K562 (cell line): ENCODE measurements around the gene TENT4B. TPM values are rescaled to one million over a fixed set of nuclear protein-coding genes. Genes with fewer than 3 reads are reported as not detected.
A peak's percentile ranks its signal among the peaks of the same experiment; 100 is the strongest.

Experiments
- ATF1 ChIP-seq, 2 experiments: fragments of 450-650 bp in 1 of 2; IDR thresholded peaks; 2 replicates each; pipeline ENCODE4 v1.6.1; 2016; ENCODE audit warnings: missing compliant biosample characterization in 1 of 2, missing genetic modification characterization in 1 of 2
- CAMTA2 ChIP-seq: fragments of 250-450 bp; sonication (Bioruptor Pico); conservative IDR thresholded peaks from 2 replicates; pipeline ENCODE4 v1.5.1; 2022
- HDGF ChIP-seq: fragments of 450-650 bp; IDR thresholded peaks from 2 replicates; pipeline ENCODE4 v1.6.1; 2016
- HIVEP1 ChIP-seq: fragments of 250-450 bp; sonication (Bioruptor Pico); IDR thresholded peaks from 2 replicates; pipeline ENCODE4 v1.4.0; 2020; ENCODE audit warnings: mild to moderate bottlenecking
- MAFG ChIP-seq: fragments of 450-650 bp; conservative IDR thresholded peaks from 2 replicates; pipeline ENCODE4 v1.6.1; 2016; ENCODE audit warnings: missing genetic modification characterization, missing compliant biosample characterization
- MEF2D ChIP-seq: conservative IDR thresholded peaks from 2 replicates; pipeline ENCODE4 v1.6.1; 2016; ENCODE audit warnings: low read depth, missing genetic modification characterization, missing compliant biosample characterization
- NR2C1 ChIP-seq, 2 experiments: fragments of 450-650 bp; IDR thresholded peaks; 2 replicates each; pipeline ENCODE4 v1.6.1; 2017; ENCODE audit warnings: mild to moderate bottlenecking in 2 of 2, antibody characterized with exemption in 1 of 2, inconsistent platforms in 1 of 2, missing compliant biosample characterization in 1 of 2, missing genetic modification characterization in 1 of 2
- POLR3G ChIP-seq: IDR thresholded peaks from 2 replicates; pipeline ENCODE4 v1.6.1; 2011; ENCODE audit not compliant: insufficient read length, insufficient replicate concordance; ENCODE audit errors: extremely low read depth
- SETDB1 ChIP-seq: IDR thresholded peaks from one replicate; pipeline ENCODE4 v1.6.1; 2012; ENCODE audit warnings: low read length, control low read depth, inconsistent platforms
- SRSF9 ChIP-seq: fragments of 200-400 bp; formaldehyde crosslinking; IDR thresholded peaks from 2 replicates; pipeline ENCODE4 v1.6.1; 2017; ENCODE audit warnings: low read depth, low read length, borderline replicate concordance
- TAF15 ChIP-seq: fragments of 200-400 bp; formaldehyde crosslinking; IDR thresholded peaks from 2 replicates; pipeline ENCODE4 v1.6.1; 2017; ENCODE audit warnings: mild to moderate bottlenecking, low read depth, low read length, moderate library complexity
- TAF7 ChIP-seq: fragments of 450-650 bp; IDR thresholded peaks from 2 replicates; pipeline ENCODE4 v1.6.1; 2016; ENCODE audit warnings: missing genetic modification characterization, missing compliant biosample characterization
- YBX1 ChIP-seq: fragments of 450-650 bp; IDR thresholded peaks from 2 replicates; pipeline ENCODE4 v1.7.1; 2016; ENCODE audit warnings: mild to moderate bottlenecking
- ZKSCAN8 ChIP-seq: fragments of 200-800 bp; sonication (Bioruptor generic); IDR thresholded peaks from 2 replicates; pipeline ENCODE4 v1.6.1; 2016; ENCODE audit warnings: missing genetic modification characterization, missing compliant biosample characterization
- ZNF121 ChIP-seq: sonication (generic); formaldehyde crosslinking; conservative IDR thresholded peaks from 2 replicates; pipeline ENCODE4 v1.8.0; 2022; ENCODE audit warnings: missing genetic modification reagents
- ZNF217 ChIP-seq: sonication (generic); formaldehyde crosslinking; IDR thresholded peaks from 2 replicates; pipeline ENCODE4 v1.8.0; 2022; ENCODE audit warnings: mild to moderate bottlenecking, missing genetic modification reagents
- ZNF324 ChIP-seq: fragments of 250-450 bp; sonication (Bioruptor Pico); IDR thresholded peaks from 2 replicates; pipeline ENCODE4 v1.4.0; 2020; ENCODE audit warnings: mild to moderate bottlenecking
- ZNF436 ChIP-seq: fragments of 250-450, 450-650 bp; sonication (Bioruptor Pico); formaldehyde crosslinking; IDR thresholded peaks from 2 replicates; pipeline ENCODE4 v1.7.0; 2020; ENCODE audit warnings: mild to moderate bottlenecking
- ZNF79 ChIP-seq: fragments of 250-450 bp; sonication (Bioruptor Pico); IDR thresholded peaks from 2 replicates; pipeline ENCODE4 v1.4.0; 2020; ENCODE audit warnings: low read depth, mild to moderate bottlenecking, moderate library complexity
- polyA plus RNA-seq, 8 experiments: library from polyadenylated mRNA; depleted of rRNA in 4 of 8; stranded (reverse) in 5 of 8; unstranded in 3 of 8; fragments of >200 nt; fragmentation: Nextera tagmentation in 2 of 8; fragmentation: Illumina TruSeq in 1 of 8; extraction: Ambion mirVana in 2 of 8; extraction: Trizol in 1 of 8; gene quantifications; 2 replicates each; pipeline versions ENCODE4 v1.2.1 to v1.2.3, GENCODE V29; 2011 to 2014; ENCODE audit warnings: inconsistent platforms in 1 of 8, missing spikeins in 1 of 8
- total RNA-seq, 7 experiments: library from RNA; depleted of rRNA in 6 of 7; stranded (reverse); fragments of >200 nt in 6 of 7; fragmentation: Illumina TruSeq in 2 of 7; extraction: Trizol in 2 of 7; gene quantifications; 2 replicates each; pipeline versions ENCODE4 v1.2.1 to v1.2.3, GENCODE V29; 2011 to 2021; ENCODE audit warnings: low replicate concordance in 1 of 7
- TF ChIP-seq, protein P1 (sequence below): fragments of 250-450 bp; sonication (Bioruptor Pico); IDR thresholded peaks from 2 replicates; pipeline ENCODE4 v1.8.0; 2022; ENCODE audit warnings: inconsistent platforms
- TF ChIP-seq, protein P2 (sequence below): fragments of 450-650 bp; IDR thresholded peaks from 2 replicates; pipeline ENCODE4 v1.6.1; 2016; ENCODE audit warnings: mild to moderate bottlenecking
- TF ChIP-seq, protein P3 (sequence below): fragments of 250-450 bp; sonication (Bioruptor Pico); IDR thresholded peaks from 2 replicates; pipeline ENCODE4 v1.5.0; 2021
- TF ChIP-seq, protein P4 (sequence below): fragments of 450-650 bp; IDR thresholded peaks from 2 replicates; pipeline ENCODE4 v1.6.1; 2017; ENCODE audit warnings: antibody characterized with exemption

The TENT4B gene
- total and polyA plus RNA-seq, 9 of the 15 experiments (the other 6 are each of a cell fraction or from before 2014, with no cell fraction given), result 5.2 to 8.4 (median 7.0) TPM

DNA sequence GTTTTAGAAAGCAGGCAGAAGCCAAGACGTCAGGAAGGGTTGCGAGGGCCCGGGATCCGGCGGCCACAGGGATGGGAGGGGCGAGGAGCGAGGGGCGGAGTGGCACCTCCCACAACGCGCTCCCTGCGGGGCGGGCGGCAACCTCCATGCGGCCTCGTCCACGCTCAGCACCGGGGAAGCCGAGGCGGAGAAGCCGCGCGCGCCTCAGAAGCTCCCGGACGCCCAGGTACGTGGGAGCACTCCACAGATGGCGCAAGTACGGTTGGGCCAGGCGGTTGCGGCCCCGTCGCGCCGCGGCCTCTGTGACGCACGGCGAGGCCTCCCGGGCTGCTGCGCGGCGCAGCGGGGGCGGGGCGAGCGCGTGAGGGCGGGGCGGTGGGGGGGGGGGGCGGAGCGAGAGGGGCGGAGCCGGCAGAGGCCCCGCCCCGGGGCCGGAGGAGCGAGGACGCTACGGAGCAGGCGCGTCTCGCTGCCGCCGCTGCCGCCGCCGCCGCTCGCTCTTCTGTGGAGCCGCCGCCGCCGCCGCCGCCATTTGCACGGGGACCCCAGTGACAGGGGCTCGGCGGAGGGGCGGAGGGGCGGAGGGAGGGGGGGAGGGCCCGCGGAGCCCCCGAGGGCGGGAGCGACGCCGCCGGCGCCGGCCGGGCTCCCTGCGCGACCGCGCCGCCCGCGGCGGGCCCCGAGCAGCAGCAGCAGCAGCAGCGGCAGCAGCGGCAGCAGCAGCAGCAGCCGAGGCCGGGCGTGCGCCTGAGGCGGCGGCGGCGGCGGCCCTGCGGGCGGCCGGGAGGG is at the start of gene TENT4B (continued):
- TF ChIP-seq, protein P1, sequence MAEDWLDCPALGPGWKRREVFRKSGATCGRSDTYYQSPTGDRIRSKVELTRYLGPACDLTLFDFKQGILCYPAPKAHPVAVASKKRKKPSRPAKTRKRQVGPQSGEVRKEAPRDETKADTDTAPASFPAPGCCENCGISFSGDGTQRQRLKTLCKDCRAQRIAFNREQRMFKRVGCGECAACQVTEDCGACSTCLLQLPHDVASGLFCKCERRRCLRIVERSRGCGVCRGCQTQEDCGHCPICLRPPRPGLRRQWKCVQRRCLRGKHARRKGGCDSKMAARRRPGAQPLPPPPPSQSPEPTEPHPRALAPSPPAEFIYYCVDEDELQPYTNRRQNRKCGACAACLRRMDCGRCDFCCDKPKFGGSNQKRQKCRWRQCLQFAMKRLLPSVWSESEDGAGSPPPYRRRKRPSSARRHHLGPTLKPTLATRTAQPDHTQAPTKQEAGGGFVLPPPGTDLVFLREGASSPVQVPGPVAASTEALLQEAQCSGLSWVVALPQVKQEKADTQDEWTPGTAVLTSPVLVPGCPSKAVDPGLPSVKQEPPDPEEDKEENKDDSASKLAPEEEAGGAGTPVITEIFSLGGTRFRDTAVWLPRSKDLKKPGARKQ (CRISPR knock-in tag), result no peak
- no peak for TF ChIP-seq ATF1 (CRISPR knock-in tag; IDR thresholded peaks at IDR 0.05)
- peak; percentile 83 for TF ChIP-seq ATF1 (tag; IDR thresholded peaks at IDR 0.05)
- no peak for TF ChIP-seq ZNF324 (CRISPR knock-in tag)
- TF ChIP-seq TAF7 (tag), result no peak
- no peak for TF ChIP-seq ZNF79 (CRISPR knock-in tag)
- TF ChIP-seq TAF15, result no peak
- no peak for TF ChIP-seq CAMTA2 (CRISPR knock-in tag)
- TF ChIP-seq ZNF121 (CRISPR knock-in tag), result no peak
- TF ChIP-seq MAFG, result no peak
- no peak for TF ChIP-seq SRSF9
- TF ChIP-seq ZNF436 (CRISPR knock-in tag), result no peak
- no peak for TF ChIP-seq ZKSCAN8 (CRISPR knock-in tag)
- no peak for TF ChIP-seq MEF2D
- TF ChIP-seq POLR3G, result no peak
- TF ChIP-seq, protein P2, sequence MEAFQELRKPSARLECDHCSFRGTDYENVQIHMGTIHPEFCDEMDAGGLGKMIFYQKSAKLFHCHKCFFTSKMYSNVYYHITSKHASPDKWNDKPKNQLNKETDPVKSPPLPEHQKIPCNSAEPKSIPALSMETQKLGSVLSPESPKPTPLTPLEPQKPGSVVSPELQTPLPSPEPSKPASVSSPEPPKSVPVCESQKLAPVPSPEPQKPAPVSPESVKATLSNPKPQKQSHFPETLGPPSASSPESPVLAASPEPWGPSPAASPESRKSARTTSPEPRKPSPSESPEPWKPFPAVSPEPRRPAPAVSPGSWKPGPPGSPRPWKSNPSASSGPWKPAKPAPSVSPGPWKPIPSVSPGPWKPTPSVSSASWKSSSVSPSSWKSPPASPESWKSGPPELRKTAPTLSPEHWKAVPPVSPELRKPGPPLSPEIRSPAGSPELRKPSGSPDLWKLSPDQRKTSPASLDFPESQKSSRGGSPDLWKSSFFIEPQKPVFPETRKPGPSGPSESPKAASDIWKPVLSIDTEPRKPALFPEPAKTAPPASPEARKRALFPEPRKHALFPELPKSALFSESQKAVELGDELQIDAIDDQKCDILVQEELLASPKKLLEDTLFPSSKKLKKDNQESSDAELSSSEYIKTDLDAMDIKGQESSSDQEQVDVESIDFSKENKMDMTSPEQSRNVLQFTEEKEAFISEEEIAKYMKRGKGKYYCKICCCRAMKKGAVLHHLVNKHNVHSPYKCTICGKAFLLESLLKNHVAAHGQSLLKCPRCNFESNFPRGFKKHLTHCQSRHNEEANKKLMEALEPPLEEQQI, result no peak
- TF ChIP-seq, protein P3, sequence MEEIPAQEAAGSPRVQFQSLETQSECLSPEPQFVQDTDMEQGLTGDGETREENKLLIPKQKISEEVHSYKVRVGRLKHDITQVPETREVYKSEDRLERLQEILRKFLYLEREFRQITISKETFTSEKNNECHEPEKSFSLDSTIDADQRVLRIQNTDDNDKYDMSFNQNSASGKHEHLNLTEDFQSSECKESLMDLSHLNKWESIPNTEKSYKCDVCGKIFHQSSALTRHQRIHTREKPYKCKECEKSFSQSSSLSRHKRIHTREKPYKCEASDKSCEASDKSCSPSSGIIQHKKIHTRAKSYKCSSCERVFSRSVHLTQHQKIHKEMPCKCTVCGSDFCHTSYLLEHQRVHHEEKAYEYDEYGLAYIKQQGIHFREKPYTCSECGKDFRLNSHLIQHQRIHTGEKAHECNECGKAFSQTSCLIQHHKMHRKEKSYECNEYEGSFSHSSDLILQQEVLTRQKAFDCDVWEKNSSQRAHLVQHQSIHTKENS (CRISPR knock-in tag), result no peak
- no peak for TF ChIP-seq HIVEP1 (CRISPR knock-in tag)
- no peak for TF ChIP-seq SETDB1
- TF ChIP-seq ZNF217 (CRISPR knock-in tag), result no peak
- TF ChIP-seq NR2C1 (IDR thresholded peaks at IDR 0.05), result no peak
- no peak for TF ChIP-seq NR2C1 (tag; IDR thresholded peaks at IDR 0.05)
- no peak for TF ChIP-seq YBX1
- TF ChIP-seq, protein P4, sequence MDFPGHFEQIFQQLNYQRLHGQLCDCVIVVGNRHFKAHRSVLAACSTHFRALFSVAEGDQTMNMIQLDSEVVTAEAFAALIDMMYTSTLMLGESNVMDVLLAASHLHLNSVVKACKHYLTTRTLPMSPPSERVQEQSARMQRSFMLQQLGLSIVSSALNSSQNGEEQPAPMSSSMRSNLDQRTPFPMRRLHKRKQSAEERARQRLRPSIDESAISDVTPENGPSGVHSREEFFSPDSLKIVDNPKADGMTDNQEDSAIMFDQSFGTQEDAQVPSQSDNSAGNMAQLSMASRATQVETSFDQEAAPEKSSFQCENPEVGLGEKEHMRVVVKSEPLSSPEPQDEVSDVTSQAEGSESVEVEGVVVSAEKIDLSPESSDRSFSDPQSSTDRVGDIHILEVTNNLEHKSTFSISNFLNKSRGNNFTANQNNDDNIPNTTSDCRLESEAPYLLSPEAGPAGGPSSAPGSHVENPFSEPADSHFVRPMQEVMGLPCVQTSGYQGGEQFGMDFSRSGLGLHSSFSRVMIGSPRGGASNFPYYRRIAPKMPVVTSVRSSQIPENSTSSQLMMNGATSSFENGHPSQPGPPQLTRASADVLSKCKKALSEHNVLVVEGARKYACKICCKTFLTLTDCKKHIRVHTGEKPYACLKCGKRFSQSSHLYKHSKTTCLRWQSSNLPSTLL, result no peak
- no peak for TF ChIP-seq HDGF
